HUES64 (cell line): ENCODE results near the gene LOC101059915.
"Not testable (repeated sequence)": the region's sequence is repeated elsewhere in the genome, so short reads cannot be mapped to it uniquely, and the experiment has no call there.

Experiments
- H3K27ac ChIP-seq: 2 replicates; pipeline ENCODE4 v1.7.0; 2013; ENCODE audit warnings: low read depth, low read length, inconsistent platforms
- H3K27me3 ChIP-seq: 2 replicates; pipeline ENCODE4 v1.6.1; 2013; ENCODE audit warnings: mild to moderate bottlenecking, low read length; ENCODE audit not compliant: insufficient read depth
- H3K36me3 ChIP-seq: 2 replicates; pipeline ENCODE4 v1.6.1; 2013; ENCODE audit warnings: mild to moderate bottlenecking, low read length; ENCODE audit not compliant: insufficient read depth
- H3K4me1 ChIP-seq: 2 replicates; pipeline ENCODE4 v1.6.1; 2013; ENCODE audit warnings: mild to moderate bottlenecking, low read length, moderate library complexity; ENCODE audit not compliant: insufficient read depth
- H3K4me3 ChIP-seq: 2 replicates; pipeline ENCODE4 v1.5.1; 2013; ENCODE audit warnings: mild to moderate bottlenecking, low read length, moderate library complexity
- H3K9ac ChIP-seq: 2 replicates; pipeline ENCODE4 v1.6.1; 2013; ENCODE audit warnings: mild to moderate bottlenecking, low read depth, low read length
- H3K9me3 ChIP-seq: 2 replicates; pipeline ENCODE4 v1.6.1; 2013; ENCODE audit warnings: low read depth, low read length; ENCODE audit not compliant: insufficient read depth
- WGBS: fragments of 150-250, 120-280 bp; methylation state at CpG from one replicate; pipeline ENCODE4 v1.1.7; 2013; ENCODE audit warnings: missing lambda C conversion rate; 5-methylcytosine and 5-hydroxymethylcytosine counted together

LOC101059915 gene

GRCh38 chrX:71626576-71626975, 40.8 kb upstream of the LOC101059915 start:
- H3K36me3 ChIP-seq, result no peaks in the 10 kb centered on the region
- no peaks in the 10 kb centered on the region for H3K27me3 ChIP-seq
- 91% methylated on average over 6 of the region's 6 CpGs for WGBS
- no peak overlapping the region for H3K4me3 ChIP-seq
- no peaks in the 10 kb centered on the region for H3K4me1 ChIP-seq
- H3K9ac ChIP-seq, result no peak overlapping the region
- no peaks in the 10 kb centered on the region for H3K9me3 ChIP-seq
- H3K27ac ChIP-seq, result no peak overlapping the region

- Histone ChIP-seq H3K27ac (no peak overlapping the region), H3K9me3 (no peaks in the 10 kb centered on the region), H3K4me1 (no peaks in the 10 kb centered on the region), H3K4me3 (no peak overlapping the region), H3K27me3 (no peaks in the 10 kb centered on the region), H3K36me3 (no peaks in the 10 kb centered on the region), H3K9ac (no peak overlapping the region)
- WGBS, result 92% methylated on average over 13 of the region's 14 CpGs
Measured at GRCh38 chrX:71627588-71628404, 39.5 kb upstream of the LOC101059915 start.

DNA sequence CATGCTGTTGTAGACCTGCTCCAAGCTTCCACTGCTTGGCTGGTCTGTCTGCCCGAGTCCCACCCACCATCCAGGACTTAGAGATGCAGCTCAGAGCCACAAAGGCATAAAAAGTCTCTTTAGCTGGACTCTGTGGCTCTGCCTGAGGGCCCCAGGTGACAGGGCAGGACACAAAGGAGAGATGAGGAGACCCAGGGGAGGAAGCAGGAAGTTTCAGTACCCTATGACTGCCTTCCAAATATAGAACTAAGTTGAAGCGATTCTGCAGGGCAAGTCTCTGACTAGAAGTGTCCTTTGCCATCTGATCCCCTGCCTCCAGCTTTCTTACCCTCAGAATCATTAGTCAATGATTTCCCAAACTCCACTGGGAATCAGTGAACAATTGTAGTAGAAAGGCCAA, 37.9 kb upstream of the LOC101059915 start:
- no peak overlapping the region for H3K4me3 ChIP-seq
- no peak overlapping the region for H3K27ac ChIP-seq
- H3K36me3 ChIP-seq, result no peaks in the 10 kb centered on the region
- 95% methylated on average over 2 of the region's 2 CpGs for WGBS
- no peaks in the 10 kb centered on the region for H3K9me3 ChIP-seq
- no peak overlapping the region for H3K9ac ChIP-seq
- H3K27me3 ChIP-seq, result no peaks in the 10 kb centered on the region
- no peaks in the 10 kb centered on the region for H3K4me1 ChIP-seq

- Histone ChIP-seq H3K4me3 (no peak overlapping the region), H3K27me3 (no peaks in the 10 kb centered on the region), H3K27ac (no peak overlapping the region), H3K9ac (no peak overlapping the region), H3K9me3 (no peaks in the 10 kb centered on the region), H3K4me1 (no peaks in the 10 kb centered on the region), H3K36me3 (no peaks in the 10 kb centered on the region)
- 91% methylated on average over 10 of the region's 10 CpGs for WGBS
Measured at GRCh38 chrX:71632923-71633657, 34.3 kb upstream of the LOC101059915 start.

DNA sequence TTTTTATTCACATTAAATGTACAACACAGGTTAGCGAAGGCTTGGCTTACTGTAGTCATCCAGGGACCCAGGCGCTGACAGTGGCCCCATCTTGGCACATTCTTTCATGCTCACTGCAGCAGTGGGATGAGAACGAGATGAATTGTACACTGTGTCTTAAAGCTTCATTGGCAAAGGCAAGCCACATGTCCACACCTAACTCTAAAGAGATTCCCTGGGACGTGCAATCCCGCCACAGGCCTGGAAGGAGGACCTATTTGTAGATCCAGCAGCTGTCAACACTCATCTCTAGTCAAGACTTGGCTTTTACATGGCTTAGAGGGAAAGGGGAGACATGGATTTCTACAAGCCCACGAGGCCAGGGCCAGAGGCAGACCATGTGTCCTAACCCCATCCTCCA, 33.0 kb upstream of the LOC101059915 start:
- no peaks in the 10 kb centered on the region for H3K4me1 ChIP-seq
- no peaks in the 10 kb centered on the region for H3K9me3 ChIP-seq
- no peak overlapping the region for H3K27ac ChIP-seq
- H3K9ac ChIP-seq, result no peak overlapping the region
- no peak overlapping the region for H3K4me3 ChIP-seq
- 95% methylated on average over 5 of the region's 6 CpGs for WGBS
- no peaks in the 10 kb centered on the region for H3K36me3 ChIP-seq
- no peaks in the 10 kb centered on the region for H3K27me3 ChIP-seq

DNA sequence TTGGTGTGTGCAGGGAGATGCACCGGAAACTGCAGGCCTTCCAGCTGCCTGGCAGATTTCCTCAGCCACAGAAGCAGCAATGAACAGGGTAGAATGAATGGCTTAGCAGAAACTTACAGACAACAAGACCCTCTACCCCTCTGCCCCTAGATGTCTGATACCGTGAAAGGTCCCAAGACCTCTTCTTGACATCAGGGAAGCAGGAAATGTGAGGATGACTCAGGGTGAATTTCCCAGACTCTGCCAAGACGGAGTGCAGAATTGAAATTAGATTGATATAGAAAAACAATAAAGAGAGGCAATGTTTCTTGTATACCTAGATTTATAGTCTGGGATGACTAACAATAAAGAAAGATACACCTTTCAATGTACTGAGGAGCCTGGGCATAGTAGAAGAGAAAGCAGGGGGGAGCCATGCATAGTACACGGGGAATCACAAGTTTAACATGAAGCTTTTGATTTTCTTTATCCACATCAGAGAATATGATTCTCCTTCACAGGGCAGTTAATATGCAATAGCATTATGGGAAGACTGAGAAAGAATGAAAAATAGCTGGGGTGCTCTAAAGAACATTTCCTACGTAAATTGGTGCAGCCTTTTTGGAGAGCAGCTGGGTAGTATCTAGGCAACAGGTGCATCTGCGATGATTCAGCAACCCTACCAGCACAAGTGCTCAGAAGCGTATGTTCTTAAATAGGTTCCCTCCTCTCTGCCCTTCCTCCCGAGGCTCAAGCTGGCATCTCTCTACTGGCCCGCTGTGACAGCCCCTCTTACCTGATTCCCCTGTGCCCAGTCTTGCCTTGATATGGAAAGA, 30.7 kb upstream of the LOC101059915 start:
- Histone ChIP-seq H3K9ac (no peak overlapping the region), H3K9me3 (no peaks in the 10 kb centered on the region), H3K27me3 (no peaks in the 10 kb centered on the region), H3K27ac (no peak overlapping the region), H3K36me3 (no peaks in the 10 kb centered on the region), H3K4me1 (no peaks in the 10 kb centered on the region), H3K4me3 (no peak overlapping the region)
- WGBS, result 89% methylated on average over 8 of the region's 9 CpGs

- Histone ChIP-seq H3K27me3 (no peaks in the 10 kb centered on the region), H3K9ac (no peak overlapping the region), H3K27ac (no peak overlapping the region), H3K9me3 (no peaks in the 10 kb centered on the region), H3K4me1 (no peaks in the 10 kb centered on the region), H3K4me3 (no peak overlapping the region), H3K36me3 (no peaks in the 10 kb centered on the region)
- 95% methylated on average over 3 of the region's 3 CpGs for WGBS
Measured at GRCh38 chrX:71637253-71637618, 30.1 kb upstream of the LOC101059915 start.

GRCh38 chrX:71637848-71638247, 29.5 kb upstream of the LOC101059915 start:
- Histone ChIP-seq H3K4me1 (no peaks in the 10 kb centered on the region), H3K9me3 (no peaks in the 10 kb centered on the region), H3K4me3 (no peak overlapping the region), H3K27ac (no peak overlapping the region), H3K27me3 (no peaks in the 10 kb centered on the region), H3K36me3 (no peaks in the 10 kb centered on the region), H3K9ac (no peak overlapping the region)
- 98% methylated on average over 3 of the region's 4 CpGs for WGBS

GRCh38 chrX:71638409-71638808, 28.9 kb upstream of the LOC101059915 start:
- H3K36me3 ChIP-seq, result no peaks in the 10 kb centered on the region
- H3K9me3 ChIP-seq, result no peaks in the 10 kb centered on the region
- H3K4me1 ChIP-seq, result no peaks in the 10 kb centered on the region
- H3K4me3 ChIP-seq, result no peak overlapping the region
- no peak overlapping the region for H3K27ac ChIP-seq
- H3K27me3 ChIP-seq, result no peaks in the 10 kb centered on the region
- H3K9ac ChIP-seq, result no peak overlapping the region
- WGBS, result 97% methylated on average over 3 of the region's 4 CpGs

DNA sequence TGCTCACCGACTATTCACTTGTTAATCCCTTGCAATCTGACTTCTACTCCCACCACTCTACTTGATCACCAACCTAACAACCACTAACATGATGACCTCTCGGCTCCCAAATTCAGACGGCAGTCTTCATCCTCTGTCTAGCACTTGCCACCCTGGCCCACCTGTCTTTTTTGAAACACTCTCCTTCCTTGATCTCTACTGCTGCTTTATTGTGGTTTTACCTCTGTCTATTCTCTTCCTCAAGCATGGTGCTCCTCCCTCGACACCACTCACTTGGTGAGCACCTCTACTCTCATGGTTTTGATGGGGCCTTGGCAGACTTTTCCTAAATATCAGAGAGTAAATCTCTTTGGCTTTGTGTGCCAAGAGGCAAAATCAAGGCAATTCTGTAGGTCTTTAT, 27.3 kb upstream of the LOC101059915 start:
- Histone ChIP-seq H3K27ac (no peak overlapping the region), H3K36me3 (no peaks in the 10 kb centered on the region), H3K27me3 (no peaks in the 10 kb centered on the region), H3K4me3 (no peak overlapping the region), H3K9ac (no peak overlapping the region), H3K4me1 (no peaks in the 10 kb centered on the region), H3K9me3 (no peaks in the 10 kb centered on the region)
- 93% methylated on average over 4 of the region's 4 CpGs for WGBS

GRCh38 chrX:71644406-71644805, 22.9 kb upstream of the LOC101059915 start:
- not testable (repeated sequence) for H3K9me3 ChIP-seq, H3K36me3 ChIP-seq, H3K4me3 ChIP-seq, H3K9ac ChIP-seq, H3K27me3 ChIP-seq, H3K4me1 ChIP-seq, H3K27ac ChIP-seq
- WGBS, result 97% methylated on average over 1 of the region's 6 CpGs
